Amygdala (tissue), 56 donors: ENCODE measurements around the gene MAML1.
"Not testable (repeated sequence)": the region's sequence is repeated elsewhere in the genome, so short reads cannot be mapped to it uniquely, and the experiment has no call there.

Experiments used
- DNase-seq, 56 donors: peaks; one replicate each; lab custom pipeline; 2025; lab: John Stamatoyannopoulos, UW

The MAML1 gene

GRCh38 chr5:179789278-179789677, 56.7 kb downstream of the MAML1 start:
- not testable (repeated sequence) for DNase-seq

GRCh38 chr5:179791881-179792611, 59.4 kb downstream of the MAML1 start:
- DNase-seq: peak in 5 of 56 donors; percentile 26 to 45 (median 39)

- peak in 3 of 56 donors; percentile 26 to 33 (median 32) for DNase-seq
Measured at GRCh38 chr5:179792612-179793467, 60.2 kb downstream of the MAML1 start.

GRCh38 chr5:179793468-179794139, 61.0 kb downstream of the MAML1 start, which contains the start of gene LTC4S:
Gene LTC4S, plus strand, starts transcription at chr5:179793986. Its CDS starts 95 bp downstream, at chr5:179794081.
- peak in 36 of 56 donors; percentile 23 to 65 (median 42) for DNase-seq

- DNase-seq: no peak
Measured at GRCh38 chr5:179794171-179794570, 61.5 kb downstream of the MAML1 start.

GRCh38 chr5:179794575-179794974, 62.0 kb downstream of the MAML1 start:
- no peak for DNase-seq

GRCh38 chr5:179795049-179795862, 62.6 kb downstream of the MAML1 start:
- peak in 2 of 56 donors; percentile 14 to 27 for DNase-seq

GRCh38 chr5:179795863-179796833, 63.5 kb downstream of the MAML1 start:
- DNase-seq: peak in 39 of 56 donors; percentile 35 to 82 (median 63)

DNA sequence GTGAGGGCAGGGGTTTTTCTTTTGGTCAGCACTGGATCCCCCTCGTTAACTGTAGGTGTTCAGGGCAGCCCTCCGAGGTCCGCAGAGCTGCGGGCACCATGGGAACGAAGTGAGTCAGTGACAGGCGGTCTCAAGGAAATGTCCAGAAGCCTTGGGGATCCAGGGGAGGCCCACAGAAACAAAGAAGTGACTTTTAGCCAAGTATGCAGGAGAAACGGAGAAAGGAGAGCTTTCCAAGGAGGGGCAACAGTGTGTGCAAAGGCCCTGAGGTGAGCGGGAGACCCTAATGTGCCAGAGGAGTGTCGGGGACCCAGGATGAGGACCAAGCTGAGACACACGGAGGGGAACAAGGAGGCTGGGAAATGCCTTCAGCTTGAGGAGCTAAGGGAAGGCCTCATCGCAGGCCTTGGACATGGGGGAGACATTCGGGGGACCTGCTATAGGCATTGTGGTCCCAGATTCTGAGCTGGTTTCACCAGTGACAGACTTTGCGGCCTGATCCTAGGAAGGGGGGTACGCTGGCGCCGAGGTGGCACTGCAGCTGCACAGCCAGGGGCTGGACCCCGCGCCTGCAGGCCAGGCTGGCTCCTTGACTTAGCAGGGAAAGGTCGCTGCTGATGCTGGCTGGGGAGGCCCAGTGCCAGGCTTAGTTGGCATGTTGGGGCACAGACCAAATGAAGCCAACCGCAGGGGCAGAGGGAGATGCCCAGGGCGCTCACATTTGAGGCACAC, 64.4 kb downstream of the MAML1 start:
- DNase-seq: no peak

- DNase-seq: no peak
Measured at GRCh38 chr5:179797741-179798140, 65.1 kb downstream of the MAML1 start.

GRCh38 chr5:179798144-179798770, 65.6 kb downstream of the MAML1 start:
- no peak for DNase-seq

GRCh38 chr5:179798771-179799643, 66.4 kb downstream of the MAML1 start:
- DNase-seq: no peak

GRCh38 chr5:179799644-179799973, 67.0 kb downstream of the MAML1 start:
- DNase-seq: no peak

DNA sequence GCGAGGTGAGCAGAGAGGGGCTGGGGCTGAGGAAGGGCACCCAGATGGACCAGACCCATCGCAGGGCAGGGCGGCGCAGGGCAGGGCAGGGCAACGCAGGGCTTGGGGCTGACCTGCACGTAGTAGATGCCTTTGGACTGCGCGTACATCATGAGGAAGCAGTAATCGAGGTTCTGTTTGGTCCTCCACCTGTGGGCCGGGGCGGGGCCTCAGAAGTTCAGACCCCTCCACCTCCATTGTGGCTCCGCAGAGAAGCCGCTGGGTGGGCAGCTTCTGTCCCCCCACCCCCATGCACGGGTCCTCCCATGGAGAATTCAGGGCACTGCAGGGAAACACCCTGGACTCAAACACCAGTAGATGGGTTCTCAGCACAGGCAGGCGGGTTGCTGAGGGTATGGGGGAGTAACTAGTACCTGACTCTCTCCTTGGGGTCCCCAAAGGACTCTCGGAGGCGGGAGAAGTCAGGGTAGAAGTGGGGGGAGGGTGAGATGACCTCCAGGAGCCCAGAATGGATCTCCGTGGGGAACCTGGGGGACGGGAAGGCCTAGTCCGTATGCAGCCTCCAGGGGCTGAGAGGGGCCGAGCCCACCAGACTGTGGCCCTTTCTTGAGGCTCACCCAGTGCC, 67.6 kb downstream of the MAML1 start:
- no peak for DNase-seq

DNA sequence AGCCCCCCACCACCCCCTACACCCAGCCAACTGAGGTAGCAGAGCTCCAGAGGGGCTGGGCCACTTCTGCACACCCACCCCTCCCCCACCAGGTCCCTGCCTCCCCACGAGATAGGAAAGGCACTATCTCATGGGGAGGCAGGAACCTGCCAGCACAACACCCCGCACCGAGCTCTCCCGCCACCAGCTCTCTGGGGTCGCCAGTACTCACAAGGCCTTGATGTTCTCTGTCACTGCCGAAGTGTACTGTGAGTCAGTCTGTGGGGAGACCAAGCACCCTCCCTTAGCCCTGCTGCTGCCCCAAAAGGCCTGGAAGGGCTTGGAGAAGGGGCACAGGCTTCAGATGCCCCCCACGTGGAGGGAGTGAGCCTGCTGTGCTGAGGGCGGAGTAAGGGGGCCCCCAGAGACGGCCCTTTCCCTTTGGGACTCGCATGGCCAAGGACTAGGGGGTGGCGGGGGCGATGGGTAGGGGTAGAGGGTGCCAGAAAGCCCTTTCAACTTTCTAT, 68.1 kb downstream of the MAML1 start:
- DNase-seq: no peak
